ENCODE results near the gene KLHL6. TPM values are rescaled to one million over a fixed set of nuclear protein-coding genes. Genes with fewer than 3 reads are reported as not detected.
"Not testable (repeated sequence)": the region's sequence is repeated elsewhere in the genome, so short reads cannot be mapped to it uniquely, and the experiment has no call there.

Gene KLHL6
- total RNA-seq, 2 experiments from 2014 or later = 32.9 to 34.6 TPM

- CTCF ChIA-PET, POLR2A ChIA-PET: not testable (repeated sequence)
These were observed 14.7 kb upstream of the KLHL6 start for GRCh38 chr3:183570191-183570590.

GRCh38 chr3:183566880-183567279 is 11.4 kb upstream of the KLHL6 start:
- POLR2A ChIA-PET = no interaction called here
- CTCF ChIA-PET = interaction anchor here (0.6 kb wide), 1 partner anchor 23 kb away, joined by 6 read pairs; no protein-coding TSS in a partner anchor

- CTCF ChIA-PET = no interaction called here
- POLR2A ChIA-PET = no interaction called here
These were observed 8.5 kb upstream of the KLHL6 start for GRCh38 chr3:183564046-183564445.

- ChIA-PET CTCF (no interaction called here), POLR2A (no interaction called here)
These were observed 8.0 kb upstream of the KLHL6 start for GRCh38 chr3:183563536-183563874.

GRCh38 chr3:183560607-183561006 is 5.1 kb upstream of the KLHL6 start:
- CTCF ChIA-PET = interaction anchor here (0.9 to 1.2 kb wide), 6 partner anchors 9 to 130 kb away, joined by 3 to 4 read pairs (median 3); no protein-coding TSS in a partner anchor
- POLR2A ChIA-PET = interaction anchor here (1.1 kb wide), 1 partner anchor 76 kb away, joined by 3 read pairs; no protein-coding TSS in a partner anchor

GRCh38 chr3:183558495-183558894 is 3.0 kb upstream of the KLHL6 start:
- CTCF ChIA-PET = interaction anchor here (1.2 kb wide), 1 partner anchor 130 kb away, joined by 3 read pairs; the partner anchor contains the start of gene MCF2L2

GRCh38 chr3:183556722-183557121 is 1.2 kb upstream of the KLHL6 start:
- ChIA-PET CTCF (no interaction called here), POLR2A (no interaction called here)

More at GRCh38 chr3:183558495-183558894, 3.0 kb upstream of the KLHL6 start:
- POLR2A ChIA-PET = interaction anchor here (1.0 kb wide), 1 partner anchor 18 kb away, joined by 4 read pairs; no protein-coding TSS in a partner anchor

- POLR2A ChIA-PET = no interaction called here
- CTCF ChIA-PET = no interaction called here
These were observed 1.1 kb downstream of the KLHL6 start for GRCh38 chr3:183554377-183554776.

- ChIA-PET CTCF (interaction anchor here (0.8 to 1.0 kb wide), 2 partner anchors 26 to 156 kb away, joined by 3 read pairs; no protein-coding TSS in a partner anchor), POLR2A (interaction anchor here (0.5 to 0.7 kb wide), 2 partner anchors 282 to 709 kb away, joined by 3 to 7 read pairs; no protein-coding TSS in a partner anchor)
These were observed 2.0 kb downstream of the KLHL6 start for GRCh38 chr3:183553334-183554026.

GRCh38 chr3:183551930-183552329 is 3.6 kb downstream of the KLHL6 start:
- CTCF ChIA-PET = interaction anchor here (0.6 to 1.7 kb wide), 5 partner anchors 14 to 814 kb away, joined by 3 read pairs; no protein-coding TSS in a partner anchor
- POLR2A ChIA-PET = interaction anchor here (0.7 to 1.4 kb wide), 3 partner anchors 25 to 96 kb away, joined by 3 to 5 read pairs (median 3); partner anchors contain the start of gene KLHL24

GRCh38 chr3:183548262-183548769 is 7.2 kb downstream of the KLHL6 start:
- ChIA-PET POLR2A (interaction anchor here (0.5 kb wide), 1 partner anchor 638 kb away, joined by 3 read pairs; no protein-coding TSS in a partner anchor), CTCF (interaction anchor here (0.6 kb wide), 1 partner anchor 290 kb away, joined by 4 read pairs; no protein-coding TSS in a partner anchor)

GRCh38 chr3:183546625-183547024 is 8.9 kb downstream of the KLHL6 start:
- CTCF ChIA-PET = no interaction called here
- POLR2A ChIA-PET = no interaction called here

- ChIA-PET POLR2A (no interaction called here), CTCF (no interaction called here)
These were observed 9.8 kb downstream of the KLHL6 start for GRCh38 chr3:183545708-183546107.

- ChIA-PET POLR2A (no interaction called here), CTCF (no interaction called here)
These were observed 13.2 kb downstream of the KLHL6 start for GRCh38 chr3:183542355-183542754.

- ChIA-PET POLR2A (no interaction called here), CTCF (interaction anchor here (1.0 kb wide), 1 partner anchor 72 kb away, joined by 3 read pairs; no protein-coding TSS in a partner anchor)
These were observed 13.8 kb downstream of the KLHL6 start for GRCh38 chr3:183541738-183542137.

- CTCF ChIA-PET = interaction anchor here (1.0 kb wide), 1 partner anchor 72 kb away, joined by 3 read pairs; no protein-coding TSS in a partner anchor
- POLR2A ChIA-PET = interaction anchor here (0.8 to 1.4 kb wide), 2 partner anchors 17 to 96 kb away, joined by 4 read pairs; no protein-coding TSS in a partner anchor
These were observed 14.3 kb downstream of the KLHL6 start for GRCh38 chr3:183541235-183541655.

- CTCF ChIA-PET = no interaction called here
- POLR2A ChIA-PET = interaction anchor here (0.8 to 1.4 kb wide), 2 partner anchors 18 to 96 kb away, joined by 4 read pairs; no protein-coding TSS in a partner anchor
These were observed 14.8 kb downstream of the KLHL6 start for GRCh38 chr3:183540501-183541234.

GRCh38 chr3:183539811-183540210 is 15.7 kb downstream of the KLHL6 start:
- ChIA-PET CTCF (no interaction called here), POLR2A (no interaction called here)

GRCh38 chr3:183538486-183538885 is 17.0 kb downstream of the KLHL6 start:
- ChIA-PET POLR2A (no interaction called here), CTCF (interaction anchor here (1.7 kb wide), 1 partner anchor 14 kb away, joined by 3 read pairs; no protein-coding TSS in a partner anchor)

- POLR2A ChIA-PET = interaction anchor here (1.1 kb wide), 1 partner anchor 10 kb away, joined by 6 read pairs; no protein-coding TSS in a partner anchor
- CTCF ChIA-PET = interaction anchor here (1.0 to 1.7 kb wide), 3 partner anchors 13 to 21 kb away, joined by 3 read pairs; no protein-coding TSS in a partner anchor
These were observed 18.2 kb downstream of the KLHL6 start for GRCh38 chr3:183537295-183537730.

Measured in activated CD8-positive, alpha-beta memory T cell treated with anti-CD3 and anti-CD28 coated beads for 36 hours (primary cell).